Stimulated activated CD4-positive, alpha-beta T cell treated with anti-CD3 and anti-CD28 coated beads, Interleukin-4, amount 100 ng/mL, for 48 hours (primary cell): ENCODE results near the gene CNN3.
A peak's percentile ranks its signal among the peaks of the same experiment; 100 is the strongest.

Experiments used
- DNase-seq, 2 donors: peaks; one replicate each; pipeline ENCODE4 v3.0.0-alpha.2; 2020; ENCODE audit warnings: low read depth in 2 of 2

CNN3 gene

DNA sequence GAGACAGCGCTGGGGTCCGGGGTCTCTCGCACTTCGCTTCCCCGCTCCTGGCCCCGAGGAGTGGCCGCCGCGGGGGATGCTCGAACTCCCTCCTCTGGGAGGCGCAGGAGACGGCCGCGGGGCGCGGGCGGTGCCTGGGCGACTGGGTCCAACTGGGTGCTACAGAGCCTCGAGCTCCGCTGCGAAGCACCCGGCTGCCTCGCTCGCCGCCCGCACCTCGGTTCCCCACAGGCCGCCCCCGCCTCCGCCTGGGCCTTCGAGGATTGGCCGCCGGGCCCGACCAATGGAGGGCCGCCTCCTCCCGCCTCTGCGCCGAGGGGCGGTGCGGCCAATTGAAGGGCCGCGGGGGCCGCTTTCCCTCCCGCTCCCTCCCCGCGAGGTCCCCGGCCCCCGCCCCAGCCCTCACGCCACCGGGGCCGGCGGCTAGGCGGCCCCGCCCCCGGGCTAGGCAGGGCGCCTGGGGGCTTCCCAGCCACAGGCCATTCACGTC lies at the start of gene CNN3:
Gene CNN3 (minus strand): TSS at position 196 of the 490 bp plus-strand sequence. CDS start 216 bp downstream, outside the sequence.
- DNase-seq, result peak; percentile 47 to 56

- DNase-seq, result no peak
These were observed 47.9 kb upstream of the CNN3 start for GRCh38 chr1:94974824-94975223.

DNA sequence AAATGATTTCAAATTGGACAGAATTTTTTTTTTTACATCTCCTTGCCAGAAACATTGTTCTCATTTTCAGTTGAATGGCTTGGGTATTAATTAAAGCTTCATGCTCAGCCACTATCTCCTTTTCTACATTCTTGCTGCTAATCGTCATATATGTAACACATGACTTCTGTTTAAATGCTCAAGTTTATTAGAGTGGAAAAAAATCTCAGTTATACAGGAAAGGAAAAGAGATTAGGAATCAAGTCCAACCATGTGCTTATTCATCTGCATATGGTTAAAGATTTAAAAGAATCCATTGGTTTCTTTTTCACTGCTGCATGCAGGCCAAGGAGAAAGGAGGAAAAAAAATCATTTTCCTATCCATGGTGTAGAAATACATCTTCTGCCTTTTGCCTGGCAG lies 47.3 kb upstream of the CNN3 start:
- no peak for DNase-seq

GRCh38 chr1:94973309-94973922 lies 46.5 kb upstream of the CNN3 start:
- DNase-seq, result no peak

DNA sequence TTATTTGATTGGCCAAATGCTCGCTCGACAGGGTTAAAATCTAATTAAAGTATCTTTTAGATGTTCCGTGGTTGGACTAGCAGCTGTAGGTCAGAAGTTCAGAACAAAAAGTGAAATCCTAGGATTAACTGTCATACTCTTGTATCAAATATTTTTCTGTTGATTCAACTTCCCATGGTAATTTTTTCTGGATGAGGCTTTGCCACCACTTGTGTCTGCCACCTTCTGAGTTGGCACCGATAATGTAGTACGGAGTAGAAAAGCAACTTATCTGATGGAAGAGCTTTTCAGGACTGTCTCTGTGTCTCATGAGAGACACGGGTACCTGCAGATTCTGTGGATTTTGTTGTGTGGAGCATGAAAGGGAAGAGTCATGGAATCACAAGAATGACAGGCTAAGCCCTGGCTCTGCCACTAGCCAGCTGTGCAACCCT lies 44.6 kb upstream of the CNN3 start:
- DNase-seq, result no peak

- no peak for DNase-seq
These were observed 43.9 kb upstream of the CNN3 start for GRCh38 chr1:94970783-94971182.

- DNase-seq, result no peak
These were observed 42.2 kb upstream of the CNN3 start for GRCh38 chr1:94969137-94969536.

GRCh38 chr1:94966033-94966432 lies 39.1 kb upstream of the CNN3 start:
- no peak for DNase-seq

DNA sequence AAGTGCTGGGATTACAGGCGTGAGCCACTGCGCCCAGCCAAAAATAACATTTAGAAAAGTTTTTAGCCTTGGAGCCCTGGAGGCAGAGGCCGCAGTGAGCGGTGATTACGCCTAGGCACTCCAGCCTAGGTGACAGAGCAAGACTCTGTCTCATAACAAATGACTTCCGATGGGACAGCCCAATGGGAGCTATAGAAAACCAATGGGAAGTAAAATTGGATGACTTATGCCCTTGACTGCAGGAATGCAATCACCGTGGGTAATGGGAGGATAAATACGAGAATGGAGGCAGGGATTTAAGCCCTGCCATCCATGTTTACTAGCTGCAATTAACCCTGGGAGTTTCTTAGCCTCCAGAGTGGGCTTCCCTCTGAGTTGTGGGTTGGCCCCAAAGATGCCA lies 37.0 kb upstream of the CNN3 start:
- DNase-seq, result no peak

DNA sequence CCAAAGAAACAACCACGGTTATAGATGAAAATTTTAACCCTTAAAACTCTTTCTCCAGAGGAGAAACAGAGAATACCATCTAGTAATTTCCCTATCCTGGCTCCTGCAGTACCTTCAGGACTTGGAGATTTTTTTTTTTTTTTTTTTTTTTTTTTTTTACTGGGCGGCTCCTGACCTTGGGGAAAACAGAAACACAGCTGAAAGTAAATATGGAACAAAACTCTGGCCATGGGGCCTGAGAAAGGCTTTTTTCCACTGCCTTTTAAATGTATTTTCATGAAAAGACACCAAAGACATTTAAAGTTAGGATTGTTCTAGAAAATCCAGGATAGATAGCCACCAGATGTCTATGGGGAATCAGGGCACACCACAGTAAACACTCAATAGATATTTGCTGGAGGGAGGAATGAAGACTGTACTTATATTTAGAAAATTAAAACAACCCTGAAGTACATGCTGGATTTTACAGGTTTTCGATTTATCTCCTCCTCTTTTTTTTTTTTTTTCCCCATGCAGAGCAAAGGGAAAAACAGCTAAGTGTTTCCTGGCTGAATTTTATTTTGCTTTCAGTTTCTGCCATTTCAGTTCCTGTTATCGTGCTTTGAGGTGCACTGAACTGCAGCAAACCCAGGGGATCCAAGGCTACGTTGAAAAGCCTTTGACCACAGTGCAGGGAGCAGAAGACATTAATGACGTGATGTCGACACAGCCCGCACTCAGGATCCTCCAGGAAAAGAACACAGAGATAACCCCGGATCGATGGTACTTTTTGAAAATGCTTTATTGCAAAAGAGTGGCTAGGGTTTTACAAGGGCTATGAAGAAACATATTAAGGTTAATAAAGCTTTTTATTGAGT lies 35.7 kb upstream of the CNN3 start:
- DNase-seq, result peak; percentile 2 to 7

DNA sequence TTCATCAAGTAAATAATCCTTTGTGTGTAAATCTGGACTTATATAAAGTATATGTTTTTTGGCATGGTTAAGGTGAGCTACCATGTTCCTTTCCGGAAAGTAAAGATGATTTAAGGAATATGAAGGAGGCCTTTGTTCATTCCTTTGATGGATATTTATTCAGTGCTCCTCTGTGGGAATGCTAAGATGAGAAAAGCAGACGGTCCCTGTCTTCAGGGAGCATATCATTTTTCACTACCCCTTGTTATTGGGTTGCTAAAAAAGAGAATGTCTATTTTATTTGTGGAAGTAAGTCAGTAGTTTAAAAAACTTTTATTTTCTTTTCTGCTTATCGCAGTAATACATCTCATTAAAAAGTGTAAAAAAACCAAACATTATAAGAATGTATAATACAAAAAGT lies 35.1 kb upstream of the CNN3 start:
- DNase-seq, result no peak

- DNase-seq, result no peak
These were observed 34.7 kb upstream of the CNN3 start for GRCh38 chr1:94961582-94961981.

DNA sequence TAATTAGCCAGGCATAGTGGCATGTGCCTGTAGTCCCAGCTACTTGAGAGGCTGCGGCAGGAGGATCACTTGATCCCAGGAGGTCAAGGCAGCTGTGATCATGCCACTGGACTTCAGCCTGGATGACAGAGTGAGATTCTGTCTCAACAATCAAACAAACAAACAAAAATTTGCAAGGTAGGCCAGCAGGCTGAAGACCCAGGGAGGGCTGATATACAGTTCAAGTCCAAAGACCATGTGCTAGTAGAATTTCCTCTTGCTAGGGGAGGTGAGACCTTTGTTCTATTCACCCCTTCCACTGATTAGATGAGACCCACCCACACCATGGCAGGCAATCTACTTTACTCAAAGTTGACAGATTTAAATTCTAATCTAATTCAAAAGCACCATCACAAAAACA lies 31.2 kb upstream of the CNN3 start:
- no peak for DNase-seq

DNA sequence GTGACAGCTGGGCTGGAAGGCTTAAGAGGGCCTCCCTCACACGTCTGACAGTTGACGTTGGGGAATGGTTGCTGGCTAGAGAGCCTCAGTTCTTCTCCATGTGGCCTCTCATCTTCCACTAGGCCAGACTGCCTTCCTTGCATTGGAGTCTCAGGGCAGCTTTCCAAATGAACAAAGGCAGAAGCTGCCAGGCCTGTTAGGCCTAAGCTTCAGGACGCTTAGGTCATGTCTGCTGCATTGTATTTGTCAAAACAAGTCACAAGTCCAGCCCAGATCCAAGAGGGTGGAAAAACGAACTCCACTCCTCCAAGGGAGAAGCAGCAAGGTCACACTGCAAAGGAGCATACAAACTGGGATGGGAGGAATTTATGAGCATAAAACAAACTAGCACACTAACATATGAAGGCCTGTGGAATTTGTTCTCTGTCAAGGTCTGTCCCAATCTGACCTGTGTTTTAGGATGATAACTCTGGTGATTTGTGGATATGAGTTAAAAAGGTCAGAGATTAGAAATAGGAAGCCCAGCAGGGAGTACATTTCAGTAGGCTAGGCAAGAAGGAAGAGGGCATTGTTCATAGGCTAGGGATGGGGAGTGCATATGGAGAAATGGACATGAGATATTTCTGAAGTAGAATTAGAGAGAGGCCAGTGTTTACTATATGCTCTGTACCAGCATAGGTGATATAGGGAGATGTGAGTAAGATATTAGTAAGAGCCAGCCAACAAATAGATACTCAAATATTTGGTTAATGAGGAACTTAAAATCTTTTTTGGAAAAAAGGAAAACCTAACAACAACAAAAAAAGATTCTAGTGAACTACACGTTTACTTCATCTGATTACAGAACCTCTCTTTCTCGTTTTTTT lies 29.1 kb upstream of the CNN3 start:
- no peak for DNase-seq

GRCh38 chr1:94954263-94955220 lies 27.6 kb upstream of the CNN3 start:
- DNase-seq, result no peak

DNA sequence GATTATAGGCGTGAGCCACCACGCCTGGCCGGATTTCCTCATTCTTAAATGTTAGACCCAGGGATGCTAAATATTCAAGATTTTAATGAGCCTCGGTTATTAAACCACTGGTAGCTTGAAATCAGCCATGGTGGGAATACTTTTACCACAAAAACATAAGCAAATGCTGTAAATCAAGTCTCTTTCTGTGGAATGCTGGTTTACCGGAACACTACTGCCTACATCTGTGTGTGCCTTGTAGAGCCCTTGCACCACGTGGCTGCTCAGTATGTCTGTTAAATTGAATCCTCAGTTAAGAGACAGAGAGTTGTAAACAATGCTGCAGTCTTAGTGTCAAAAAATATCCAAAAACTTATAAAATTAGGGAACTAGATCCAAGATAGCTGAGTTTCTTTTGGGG lies 26.8 kb upstream of the CNN3 start:
- DNase-seq, result no peak

DNA sequence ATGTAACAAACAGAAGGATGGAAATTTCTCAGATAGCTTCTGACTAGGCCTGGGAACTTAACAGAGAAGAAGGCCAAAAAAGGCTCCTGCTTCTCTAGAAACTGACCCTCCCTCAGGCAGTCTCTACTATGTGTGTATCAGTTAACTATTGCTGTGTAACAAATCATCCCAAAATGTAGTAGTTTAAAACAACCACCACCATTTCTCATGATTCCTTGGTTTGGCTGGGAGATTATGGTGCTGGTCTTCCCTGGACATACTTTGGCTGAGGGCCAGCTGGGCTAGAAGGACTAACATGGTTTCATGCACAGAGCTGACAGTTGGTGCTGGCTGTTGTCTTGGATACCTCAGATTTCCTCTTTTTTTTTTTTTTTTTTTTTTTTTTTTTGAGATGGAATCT lies 26.2 kb upstream of the CNN3 start:
- no peak for DNase-seq

DNA sequence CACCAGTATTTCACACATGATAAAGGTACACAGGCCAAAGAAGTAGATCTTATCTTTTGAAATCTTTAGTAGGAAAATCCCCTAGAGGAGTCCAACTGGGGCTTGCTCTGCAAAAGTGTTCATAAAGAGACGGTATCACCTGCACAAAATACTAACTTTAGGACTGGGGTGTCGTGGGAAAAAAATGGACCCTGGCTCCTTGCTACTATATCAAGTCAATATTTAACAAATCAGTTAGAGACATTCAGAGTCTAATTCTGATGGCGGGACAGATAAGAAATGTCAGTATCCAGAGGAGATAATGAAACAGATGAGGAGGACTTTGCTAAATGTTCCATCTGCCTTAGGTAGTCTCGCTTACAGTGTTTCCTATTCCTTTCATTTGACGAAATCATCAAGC lies 25.6 kb upstream of the CNN3 start:
- DNase-seq, result no peak

DNA sequence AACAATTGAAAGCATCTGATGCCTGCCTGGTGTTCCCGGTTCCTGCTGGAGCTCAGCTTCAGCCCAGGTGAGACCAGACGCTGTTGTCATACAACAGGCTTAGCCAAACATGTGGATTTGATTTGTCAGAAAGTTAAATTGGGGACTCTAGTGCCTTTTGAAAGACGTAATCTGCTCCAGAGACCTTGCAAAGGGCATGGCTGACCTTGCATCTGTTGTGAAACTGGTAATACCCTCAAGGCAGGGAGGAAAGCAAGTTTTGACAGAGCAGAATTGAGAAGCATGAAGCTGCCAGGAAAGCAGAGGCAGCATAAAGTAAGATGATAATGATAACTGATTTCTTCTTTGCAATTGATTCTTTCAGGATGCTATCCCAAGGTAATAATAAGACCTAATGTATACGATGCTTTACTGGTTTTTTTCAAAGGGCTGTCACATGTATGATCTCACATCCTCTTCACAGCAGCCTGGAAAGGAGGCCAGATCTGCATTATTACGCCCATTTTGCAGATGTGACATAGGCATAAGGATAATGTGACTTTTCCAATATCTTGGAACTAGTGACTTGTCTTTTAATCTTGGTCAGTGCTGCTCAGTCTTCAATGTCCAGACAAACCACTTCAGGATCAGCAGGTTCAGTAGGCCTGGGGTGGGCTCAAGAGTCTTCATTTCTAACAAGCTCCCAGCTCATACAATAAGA lies 24.7 kb upstream of the CNN3 start:
- DNase-seq, result no peak

- DNase-seq, result no peak
These were observed 24.1 kb upstream of the CNN3 start for GRCh38 chr1:94951046-94951445.
